ENCODE data around the gene ZNF892.

The ZNF892 gene

DNA sequence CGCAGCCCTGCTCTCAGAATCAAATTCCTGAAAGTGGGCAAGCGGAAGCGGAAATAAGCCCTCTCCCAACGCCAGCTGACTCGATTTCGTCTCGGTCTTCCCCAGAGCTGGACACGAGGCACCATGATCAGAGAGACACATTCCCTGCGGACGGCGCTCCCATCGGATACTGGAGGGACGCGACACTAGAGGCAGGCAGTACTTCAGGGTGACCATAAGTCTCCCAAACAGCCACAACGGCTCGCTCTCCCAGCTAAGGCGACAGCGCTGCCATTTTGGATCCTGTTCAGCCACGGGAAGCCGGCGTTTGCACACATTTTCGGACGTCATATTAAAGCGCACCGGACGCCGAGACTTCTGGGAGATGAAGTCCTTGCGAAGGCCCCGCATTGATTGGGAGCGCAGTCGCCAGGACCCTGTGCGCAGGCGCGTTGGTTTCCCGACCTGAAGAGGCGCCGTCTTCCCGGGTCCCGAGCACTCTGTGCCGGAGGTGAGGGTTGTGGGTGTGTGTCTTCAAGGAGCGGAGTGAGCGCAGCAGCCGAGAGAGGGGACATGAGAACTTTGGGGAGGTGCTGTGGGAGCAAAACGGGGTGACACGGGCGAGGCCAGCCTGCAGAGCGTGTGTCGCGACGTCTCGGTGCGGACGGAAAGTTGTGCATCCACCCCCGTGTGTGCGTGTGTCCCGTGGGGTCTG is 41.8 kb upstream of the ZNF892 start, which contains the start of gene ZNF2:
Gene ZNF2, plus strand, starts transcription at position 439 of the 694 bp plus-strand sequence. CDS start 10,418 bp downstream, outside the sequence.
- CTCF ChIA-PET = interaction anchor here (1.0 kb wide), 2 partner anchors 25 to 50 kb away, joined by 3 read pairs; no protein-coding TSS in a partner anchor
- TF ChIP-seq, protein P1, sequence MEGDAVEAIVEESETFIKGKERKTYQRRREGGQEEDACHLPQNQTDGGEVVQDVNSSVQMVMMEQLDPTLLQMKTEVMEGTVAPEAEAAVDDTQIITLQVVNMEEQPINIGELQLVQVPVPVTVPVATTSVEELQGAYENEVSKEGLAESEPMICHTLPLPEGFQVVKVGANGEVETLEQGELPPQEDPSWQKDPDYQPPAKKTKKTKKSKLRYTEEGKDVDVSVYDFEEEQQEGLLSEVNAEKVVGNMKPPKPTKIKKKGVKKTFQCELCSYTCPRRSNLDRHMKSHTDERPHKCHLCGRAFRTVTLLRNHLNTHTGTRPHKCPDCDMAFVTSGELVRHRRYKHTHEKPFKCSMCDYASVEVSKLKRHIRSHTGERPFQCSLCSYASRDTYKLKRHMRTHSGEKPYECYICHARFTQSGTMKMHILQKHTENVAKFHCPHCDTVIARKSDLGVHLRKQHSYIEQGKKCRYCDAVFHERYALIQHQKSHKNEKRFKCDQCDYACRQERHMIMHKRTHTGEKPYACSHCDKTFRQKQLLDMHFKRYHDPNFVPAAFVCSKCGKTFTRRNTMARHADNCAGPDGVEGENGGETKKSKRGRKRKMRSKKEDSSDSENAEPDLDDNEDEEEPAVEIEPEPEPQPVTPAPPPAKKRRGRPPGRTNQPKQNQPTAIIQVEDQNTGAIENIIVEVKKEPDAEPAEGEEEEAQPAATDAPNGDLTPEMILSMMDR (IDR thresholded peaks at IDR 0.05; ENCODE audit: insufficient read depth, low read length, missing control alignments) = no peak
- POLR2A ChIA-PET = interaction anchor here (1.2 kb wide), 1 partner anchor 44 kb away, joined by 7 read pairs; the partner anchor contains the start of gene MRPS5
- peak within 1 kb of the TSS; percentile 100 for H3K4me3 ChIP-seq (ENCODE audit: low read depth, low read length)
- peak; percentile 82 for DNase-seq (ENCODE audit: low read depth, low spot score)

- ChIA-PET CTCF (interaction anchor here (1.0 to 1.2 kb wide), 2 partner anchors 24 to 40 kb away, joined by 3 to 4 read pairs; no protein-coding TSS in a partner anchor), POLR2A (interaction anchor here (1.2 kb wide), 1 partner anchor 44 kb away, joined by 7 read pairs; the partner anchor contains the start of gene MRPS5)
- TF ChIP-seq, protein P1 (IDR thresholded peaks at IDR 0.05; ENCODE audit: insufficient read depth, low read length, missing control alignments) = no peak
- no peak for DNase-seq (ENCODE audit: low read depth, low spot score)
- peak overlapping the region; percentile 100 for H3K4me3 ChIP-seq (ENCODE audit: low read depth, low read length)
Observed at GRCh38 chr2:95166065-95166763, 41.1 kb upstream of the ZNF892 start.

- TF ChIP-seq, protein P1 (IDR thresholded peaks at IDR 0.05; ENCODE audit: insufficient read depth, low read length, missing control alignments) = no peak
- DNase-seq (ENCODE audit: low read depth, low spot score) = no peak
- POLR2A ChIA-PET = no interaction called here
- no peak overlapping the region for H3K4me3 ChIP-seq (ENCODE audit: low read depth, low read length)
- CTCF ChIA-PET = no interaction called here
Observed at GRCh38 chr2:95171902-95172301, 35.4 kb upstream of the ZNF892 start.

GRCh38 chr2:95174031-95174542 is 33.2 kb upstream of the ZNF892 start:
- TF ChIP-seq, protein P1 (IDR thresholded peaks at IDR 0.05; ENCODE audit: insufficient read depth, low read length, missing control alignments) = no peak
- DNase-seq (ENCODE audit: low read depth, low spot score) = no peak
- ChIA-PET POLR2A (no interaction called here), CTCF (interaction anchor here (0.6 to 0.9 kb wide), 2 partner anchors 15 to 169 kb away, joined by 3 read pairs; partner anchors contain the start of gene ZNF514)
- H3K4me3 ChIP-seq (ENCODE audit: low read depth, low read length) = no peak overlapping the region

DNA sequence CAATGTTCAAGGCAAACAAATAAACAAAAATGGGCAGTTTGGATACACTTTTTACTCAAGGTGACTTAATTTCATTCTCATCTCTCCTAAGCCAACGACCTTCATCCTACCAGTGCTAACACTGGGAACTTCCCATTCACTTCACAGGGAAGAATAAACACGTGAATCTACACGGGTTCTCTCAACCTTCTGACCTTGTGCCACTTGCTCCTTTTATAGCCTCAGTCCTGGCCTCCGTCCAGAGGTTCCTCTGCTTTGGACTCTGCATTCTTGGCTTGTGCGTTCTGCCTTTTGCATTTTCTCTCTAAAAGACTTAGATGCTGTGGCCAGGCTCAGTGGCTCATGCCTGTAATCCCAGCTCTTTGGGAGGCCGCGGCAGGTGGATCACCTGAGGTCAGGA is 27.9 kb upstream of the ZNF892 start:
- no peak for DNase-seq (ENCODE audit: low read depth, low spot score)
- CTCF ChIA-PET = no interaction called here
- POLR2A ChIA-PET = no interaction called here
- no peak overlapping the region for H3K4me3 ChIP-seq (ENCODE audit: low read depth, low read length)
- TF ChIP-seq, protein P1 (IDR thresholded peaks at IDR 0.05; ENCODE audit: insufficient read depth, low read length, missing control alignments) = no peak

DNA sequence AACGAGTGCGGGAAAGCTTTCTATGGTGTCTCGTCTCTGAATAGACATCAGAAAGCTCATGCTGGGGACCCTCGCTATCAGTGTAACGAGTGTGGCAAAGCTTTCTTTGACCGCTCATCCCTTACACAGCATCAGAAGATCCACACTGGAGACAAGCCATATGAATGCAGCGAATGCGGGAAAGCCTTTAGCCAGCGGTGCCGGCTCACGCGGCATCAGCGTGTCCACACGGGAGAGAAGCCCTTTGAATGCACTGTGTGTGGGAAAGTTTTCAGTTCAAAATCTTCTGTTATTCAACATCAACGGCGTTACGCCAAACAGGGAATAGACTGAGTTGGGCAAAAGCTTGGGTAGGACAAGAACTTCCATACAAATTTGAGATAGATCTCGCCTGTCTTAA is 25.5 kb upstream of the ZNF892 start:
- POLR2A ChIA-PET = no interaction called here
- no peak for DNase-seq (ENCODE audit: low read depth, low spot score)
- TF ChIP-seq, protein P1 (IDR thresholded peaks at IDR 0.05; ENCODE audit: insufficient read depth, low read length, missing control alignments) = no peak
- CTCF ChIA-PET = no interaction called here
- H3K4me3 ChIP-seq (ENCODE audit: low read depth, low read length) = no peak overlapping the region

Measured in AG04449 (cell line).